GM04504 (cell line): ENCODE results near the gene XK.

Experiments
- DNase-seq: peaks from one replicate; pipeline ENCODE4 v3.0.0-alpha.2; 2012; ENCODE audit warnings: low read depth

Gene XK

DNA sequence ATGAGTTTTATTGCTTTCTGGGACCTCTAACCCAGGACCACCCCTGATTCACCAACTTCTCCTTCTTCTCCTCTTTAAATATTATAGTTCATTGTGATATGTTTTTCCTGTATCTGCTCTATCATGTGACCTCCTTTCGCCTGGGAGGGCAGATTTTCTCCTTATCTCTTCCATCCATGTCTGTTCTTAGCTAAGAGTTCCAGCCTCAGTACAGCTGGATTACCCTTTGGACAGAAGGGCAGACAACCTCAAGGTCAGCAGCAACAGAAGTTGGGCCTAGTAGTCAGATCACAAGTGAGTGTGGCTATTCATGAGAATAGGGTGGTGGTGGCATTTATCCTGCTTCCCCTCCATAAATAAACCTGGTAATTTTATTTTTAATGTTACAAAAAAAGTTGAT lies 5.7 kb upstream of the XK start:
- DNase-seq: no peak

DNA sequence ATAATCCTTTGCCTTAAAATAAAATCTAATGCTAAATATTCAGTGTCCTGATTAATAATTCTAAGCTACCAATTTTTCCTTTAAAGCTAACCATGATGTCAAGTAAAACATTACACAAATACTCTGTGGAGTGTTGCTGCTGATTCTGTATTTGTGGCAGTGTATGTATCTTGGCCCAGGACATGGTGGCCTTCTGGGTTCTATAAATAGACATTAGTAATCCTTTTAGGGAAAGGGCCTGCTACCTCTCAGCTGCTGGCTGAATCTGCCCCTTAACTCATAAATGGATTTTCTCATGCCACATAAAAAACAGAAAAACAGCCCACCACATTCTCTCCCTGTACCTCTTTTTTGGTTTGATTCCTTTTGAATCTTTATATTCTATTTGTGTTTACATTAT lies 1.2 kb upstream of the XK start:
- DNase-seq: no peak

DNA sequence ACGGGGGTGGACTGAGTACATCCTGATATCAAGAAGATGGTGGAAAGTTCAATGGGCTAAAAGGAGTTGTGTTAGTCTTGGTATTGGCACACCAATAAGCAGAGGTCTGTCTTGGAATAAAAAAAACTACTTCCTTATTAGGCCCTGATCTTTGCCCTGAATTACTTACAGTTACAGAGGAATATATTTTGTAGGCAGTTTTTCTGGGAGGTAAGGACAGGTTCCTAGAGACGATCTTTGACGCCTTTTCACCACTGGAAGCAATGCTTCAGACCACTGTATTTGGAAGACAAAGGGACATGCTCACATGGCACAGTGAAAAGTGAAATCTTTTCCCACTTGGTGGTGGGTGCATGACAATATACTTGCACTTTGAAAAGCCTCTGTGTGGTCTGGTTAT lies 618 bp upstream of the XK start:
- DNase-seq: no peak

DNA sequence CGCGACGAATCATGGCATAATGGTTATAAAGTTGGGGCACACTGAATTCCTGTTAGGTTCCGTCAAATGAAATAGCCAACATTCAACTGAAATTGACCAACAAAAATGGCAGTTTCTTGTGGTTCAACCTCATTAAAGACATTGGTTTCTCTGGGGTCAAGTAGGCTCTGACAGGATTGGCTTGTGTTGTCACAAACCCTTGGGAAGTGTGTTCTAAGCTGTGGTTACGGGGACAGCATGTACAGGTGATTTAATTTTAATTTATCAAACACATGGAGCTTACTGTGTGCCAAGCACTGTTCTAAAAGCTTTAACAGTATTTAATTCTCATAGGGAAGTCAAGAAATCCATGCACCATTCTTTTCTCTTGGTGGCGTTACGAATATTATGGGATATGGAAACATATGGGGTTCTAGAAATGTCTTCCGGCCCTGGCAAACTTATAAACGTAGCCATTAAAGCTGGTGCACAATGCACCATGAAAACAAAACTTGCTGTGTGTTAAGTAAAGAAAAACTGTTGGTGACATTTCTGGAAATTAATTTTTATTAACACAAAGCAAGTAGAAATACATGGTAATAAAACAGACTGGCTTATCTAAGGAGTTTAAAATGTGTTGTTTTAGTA lies 891 bp downstream of the XK start:
- no peak for DNase-seq

DNA sequence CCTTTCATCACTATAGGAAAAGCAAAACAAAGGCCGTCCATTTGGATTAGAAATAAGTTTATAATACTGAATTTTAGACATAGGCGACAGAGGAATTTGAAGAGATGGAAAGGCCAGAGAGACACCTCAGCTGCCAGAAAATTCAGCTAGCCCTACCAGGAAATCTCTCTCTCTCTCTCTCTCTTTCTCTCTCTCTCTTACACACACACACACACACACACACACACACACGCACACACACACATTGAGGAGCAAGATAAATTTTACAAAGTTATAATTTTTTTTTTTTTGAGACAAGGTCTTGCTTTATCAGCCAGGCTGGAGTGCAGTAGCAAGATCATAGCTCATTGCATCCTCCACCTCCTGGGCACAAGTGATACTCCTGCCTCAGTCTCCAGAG lies 1.4 kb downstream of the XK start:
- DNase-seq: no peak

DNA sequence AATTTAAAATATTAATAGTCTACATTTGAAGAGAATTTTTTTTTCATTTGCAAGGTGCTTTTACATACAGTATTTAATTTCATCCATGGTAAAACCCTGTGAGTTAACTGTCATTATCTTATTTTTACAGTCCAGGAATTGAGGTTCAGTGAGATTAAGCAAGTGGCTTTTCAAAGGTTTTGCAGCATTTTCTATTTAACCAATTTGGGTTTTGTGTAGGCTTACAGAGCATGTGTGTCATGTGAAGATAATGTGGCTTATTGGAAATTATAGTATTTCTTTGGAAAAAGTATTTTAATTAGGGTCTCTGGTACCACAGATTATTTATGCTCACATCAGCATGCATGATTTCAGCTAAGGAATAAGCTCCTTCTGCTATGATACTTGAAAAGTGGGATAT lies 4.5 kb downstream of the XK start:
- DNase-seq: no peak

DNA sequence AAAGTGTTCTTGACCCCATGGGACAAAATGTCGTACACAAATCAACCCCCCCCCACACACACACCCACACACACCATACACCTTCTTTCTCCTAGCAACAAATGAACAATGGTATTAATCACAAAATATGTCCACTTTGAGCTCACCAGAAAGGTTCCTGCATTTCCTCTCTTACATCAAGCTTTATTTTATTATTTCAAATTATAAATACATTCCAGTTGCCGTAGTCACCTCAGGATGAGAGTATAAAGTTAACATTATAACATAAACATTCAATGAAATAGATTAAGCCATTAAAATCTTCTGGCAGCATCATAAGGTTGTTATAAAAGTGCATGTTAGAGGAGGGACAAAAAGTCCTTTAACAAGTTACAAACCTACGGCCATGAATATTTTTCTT lies 7.3 kb downstream of the XK start:
- no peak for DNase-seq

DNA sequence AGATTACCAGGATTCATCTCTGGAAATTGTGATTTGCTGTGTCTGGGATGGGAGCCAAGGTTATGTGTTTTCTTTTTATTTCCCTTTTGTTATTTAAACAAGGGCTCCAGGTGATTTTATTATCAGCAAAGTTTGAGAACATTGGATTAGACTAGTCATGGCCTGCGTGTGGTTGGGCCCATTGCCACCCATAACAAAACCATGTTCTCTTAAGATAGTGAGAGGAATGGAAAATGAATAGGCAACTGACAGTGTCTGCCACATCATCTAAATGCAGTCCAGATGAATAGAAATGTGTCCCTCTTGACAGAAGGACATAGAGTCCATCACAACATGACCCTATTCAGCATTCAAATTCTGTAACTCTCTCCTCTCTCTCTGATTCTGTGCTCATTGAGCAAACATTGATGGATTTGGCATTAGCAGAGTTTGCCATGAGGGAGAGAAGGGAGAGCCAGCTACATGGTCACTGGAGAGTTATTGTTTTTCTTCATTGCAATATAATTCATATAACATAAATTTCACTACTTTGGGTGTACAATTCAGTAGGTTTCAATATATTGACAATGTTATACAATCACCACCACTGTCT lies 11.7 kb downstream of the XK start:
- DNase-seq: no peak

DNA sequence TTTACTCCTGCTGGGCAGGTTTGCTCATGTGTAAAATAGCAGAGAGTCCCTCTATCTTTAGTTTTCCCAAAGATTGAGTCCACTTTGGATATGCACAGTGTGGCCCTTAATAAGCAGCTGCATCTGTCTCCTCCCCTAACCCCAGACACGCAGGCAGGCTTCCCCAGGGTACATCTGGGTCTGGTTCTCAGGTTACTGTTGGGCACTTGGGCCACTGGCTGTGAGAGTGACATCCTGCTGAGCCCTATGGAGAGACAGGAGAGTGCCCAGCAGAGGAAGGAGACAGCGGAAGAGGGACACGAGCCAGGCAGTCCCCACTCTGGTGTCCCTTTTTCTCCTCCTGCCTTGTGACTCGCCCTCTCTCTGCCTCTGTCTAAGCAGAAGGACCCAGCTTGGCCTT lies 16.0 kb downstream of the XK start:
- DNase-seq: no peak

DNA sequence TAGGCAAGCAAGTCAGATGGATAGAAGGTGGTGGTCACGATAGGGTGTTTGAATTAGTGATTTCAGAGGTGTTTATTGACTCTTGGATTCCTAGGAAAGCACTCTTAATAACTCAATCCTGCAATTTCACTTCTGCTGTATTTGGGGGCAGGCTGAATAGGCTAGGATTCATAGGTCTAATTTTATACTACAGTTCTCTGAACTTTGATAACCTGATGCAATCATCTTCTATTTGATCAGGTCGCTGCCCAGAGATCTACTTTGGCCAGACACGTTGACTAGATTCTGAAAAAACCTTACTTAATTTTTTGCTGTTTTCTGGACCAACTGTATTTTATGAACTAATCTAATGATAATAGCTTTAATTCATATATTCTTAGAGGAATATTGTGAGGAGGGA lies 26.4 kb downstream of the XK start:
- DNase-seq: no peak

DNA sequence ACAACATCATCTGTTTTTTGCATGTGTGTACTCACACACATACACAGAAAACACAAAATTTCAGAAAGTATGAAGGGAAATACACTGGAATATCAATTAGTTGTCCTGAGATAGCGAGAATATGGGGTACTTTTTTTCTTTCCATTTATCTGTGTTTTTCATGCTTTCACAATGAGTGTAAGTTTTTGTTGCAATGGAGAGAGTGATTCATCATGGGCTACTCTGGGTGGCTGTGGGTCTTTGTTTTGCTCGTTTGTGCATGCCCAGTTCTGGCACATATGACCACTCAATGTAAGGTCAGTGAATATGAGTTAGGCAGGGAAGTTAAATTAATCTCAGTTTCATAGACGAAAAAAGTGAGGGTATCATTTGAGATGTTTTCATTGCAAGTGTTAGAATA lies 26.9 kb downstream of the XK start:
- DNase-seq: no peak

DNA sequence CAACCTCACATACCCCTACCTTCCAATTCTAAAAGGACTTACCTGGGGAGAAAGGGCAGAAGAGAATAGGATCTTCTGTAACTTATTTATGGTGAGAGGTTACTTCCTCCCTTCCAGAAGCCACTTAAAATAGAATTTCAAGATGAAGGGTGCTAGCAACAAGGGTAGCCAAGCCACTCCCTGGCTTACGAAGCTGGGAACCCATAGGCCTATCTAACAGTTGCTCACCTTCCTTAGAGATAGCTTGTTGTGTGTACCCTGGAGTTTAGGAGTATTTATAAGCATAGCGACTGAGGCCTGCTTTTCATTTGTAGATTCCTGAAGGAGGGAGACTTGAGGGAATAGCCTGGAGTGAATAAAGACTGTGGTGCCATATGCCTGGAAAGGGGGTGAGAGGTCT lies 28.9 kb downstream of the XK start:
- no peak for DNase-seq

DNA sequence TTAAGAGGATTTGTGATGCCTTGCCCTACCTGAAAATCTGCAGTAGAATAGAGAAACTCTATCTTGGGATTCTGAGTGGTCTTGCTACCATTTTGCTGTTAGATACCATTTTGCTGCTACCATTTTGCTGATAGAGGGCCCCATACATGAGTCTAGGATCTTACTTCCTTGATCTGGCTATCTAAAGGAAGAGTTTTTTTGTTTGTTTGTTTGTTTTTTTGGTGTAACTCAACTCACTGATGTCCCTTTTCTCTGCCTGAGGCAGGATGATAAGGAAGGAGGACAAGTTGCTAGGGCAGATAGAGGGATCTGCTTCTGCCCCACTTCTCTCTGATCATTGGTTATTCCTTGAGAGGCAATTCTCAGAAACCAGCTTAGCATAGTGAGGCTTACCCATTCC lies 31.0 kb downstream of the XK start:
- no peak for DNase-seq

DNA sequence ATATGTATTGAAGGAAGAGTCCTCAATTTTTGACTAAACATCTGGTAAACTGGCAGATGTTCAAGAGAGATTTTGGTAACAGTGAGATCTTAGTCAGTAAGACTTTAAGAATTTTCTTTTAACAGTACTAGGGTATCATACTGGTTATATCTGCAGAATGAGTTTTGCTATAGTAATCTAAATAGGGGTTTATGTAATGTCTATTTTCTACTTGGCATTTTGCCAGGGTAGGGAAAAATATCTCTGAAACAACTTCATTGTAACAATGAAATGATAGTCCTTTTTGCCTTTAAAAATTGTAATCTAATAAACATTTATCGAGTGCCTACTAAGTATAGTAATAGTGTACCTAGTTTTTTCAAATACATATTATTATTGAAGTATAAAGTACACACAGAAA lies 32.1 kb downstream of the XK start:
- DNase-seq: no peak

DNA sequence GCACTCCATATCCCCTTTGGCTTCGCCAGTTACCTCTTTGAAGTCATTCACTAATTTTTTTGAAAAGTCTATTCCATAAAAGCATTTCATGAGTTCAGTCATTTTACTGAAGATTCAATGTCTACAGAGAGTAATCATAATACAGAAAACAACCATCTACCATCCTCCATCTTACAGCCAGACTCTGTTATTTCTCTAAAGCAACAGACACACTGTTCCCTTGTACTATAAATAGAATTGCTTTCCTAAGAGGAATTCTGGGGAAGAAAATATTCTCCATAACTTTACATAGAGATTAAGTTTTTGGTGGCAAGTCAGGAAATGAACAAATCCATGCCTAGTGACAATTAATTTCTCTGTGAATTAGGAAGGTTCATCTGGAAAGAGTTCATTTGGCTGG lies 37.0 kb downstream of the XK start:
- DNase-seq: no peak

DNA sequence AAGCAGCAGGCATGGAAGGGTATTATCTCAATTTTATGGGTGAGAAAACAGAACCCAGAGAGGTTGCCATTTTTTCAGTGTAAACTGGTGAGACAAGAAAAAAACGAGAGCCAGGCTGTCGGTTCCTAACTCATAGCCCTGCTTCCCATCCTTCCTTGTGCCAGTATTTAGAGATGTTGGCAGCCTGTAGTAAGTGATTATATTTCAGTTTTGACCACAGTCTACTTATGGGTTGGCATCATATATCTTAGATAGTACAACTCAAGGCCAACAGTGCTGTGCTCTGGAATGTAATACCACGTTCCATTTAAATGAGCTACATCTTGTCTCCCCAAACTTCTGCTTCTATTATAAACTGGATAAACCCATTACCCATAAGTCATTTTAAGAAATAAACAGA lies 40.8 kb downstream of the XK start:
- DNase-seq: no peak

DNA sequence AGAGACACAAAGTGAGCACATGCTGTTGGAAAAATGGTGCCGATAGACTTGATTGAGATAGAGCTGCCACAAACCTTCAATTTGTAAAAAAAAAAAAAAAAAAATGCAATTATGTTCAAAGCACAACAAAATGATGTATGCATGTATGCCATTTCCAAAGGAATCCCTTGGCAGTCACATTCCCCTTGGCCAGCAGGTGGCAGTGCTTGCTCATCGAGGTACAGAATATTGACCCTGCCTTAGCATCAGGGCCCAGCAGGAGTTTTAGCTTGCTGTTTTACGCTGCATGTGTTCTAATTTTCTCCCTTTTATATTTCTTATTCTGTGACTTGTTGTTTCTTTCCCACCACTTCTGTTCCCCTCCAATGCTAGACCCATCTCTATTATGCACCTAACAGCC lies 59.8 kb downstream of the XK start:
- peak; percentile 28 for DNase-seq

DNA sequence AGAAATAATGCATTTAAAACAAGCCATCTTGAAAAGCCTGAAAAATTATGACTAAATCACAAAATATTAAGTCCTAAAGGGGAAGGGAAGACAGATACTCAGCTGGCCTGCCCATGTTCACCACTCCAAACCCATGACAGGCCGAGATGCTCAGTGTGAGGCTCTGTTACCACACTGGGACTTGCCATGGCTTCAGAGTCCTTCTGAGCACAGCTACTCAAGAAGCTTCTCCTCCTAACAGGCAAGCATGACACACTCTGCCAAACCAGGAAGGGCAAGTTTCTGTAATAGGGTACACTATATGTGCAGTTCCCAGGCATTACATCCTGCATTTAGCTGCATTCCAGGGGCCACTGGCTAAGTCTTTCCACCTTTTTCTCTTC lies 60.2 kb downstream of the XK start:
- DNase-seq: no peak

DNA sequence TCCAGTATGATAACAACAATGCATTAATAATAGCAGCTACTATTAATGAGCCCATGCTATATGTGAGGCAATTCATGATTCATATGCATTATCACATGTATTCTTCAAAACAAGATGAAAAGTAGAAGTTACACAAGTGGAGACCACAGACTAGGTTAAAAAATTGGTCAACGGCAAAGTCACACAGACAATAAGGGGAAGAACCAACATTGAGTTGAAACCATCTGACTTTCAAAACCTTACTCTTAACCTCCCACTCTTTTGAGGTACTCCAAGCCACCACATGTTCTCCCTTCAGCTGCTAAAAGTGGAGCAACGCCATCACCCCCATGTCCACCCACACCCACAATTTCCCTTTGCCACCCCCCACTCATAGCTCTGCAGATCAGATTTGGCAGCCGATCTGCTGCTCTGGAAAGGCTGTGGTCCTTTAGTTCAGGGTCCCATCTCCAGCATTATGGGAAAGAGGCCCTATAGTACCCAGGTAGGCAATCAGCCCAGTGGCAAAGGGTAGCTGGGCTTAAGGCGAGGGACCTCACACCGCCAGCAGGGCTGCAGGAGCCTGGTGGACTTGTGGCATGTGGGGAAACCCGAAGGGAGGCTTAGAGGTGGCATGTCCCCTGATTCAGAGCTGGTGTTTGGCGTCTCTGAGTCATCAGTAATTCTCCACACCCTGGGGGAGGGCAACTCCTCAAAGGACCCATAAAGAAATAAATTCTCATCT lies 60.8 kb downstream of the XK start:
- no peak for DNase-seq

DNA sequence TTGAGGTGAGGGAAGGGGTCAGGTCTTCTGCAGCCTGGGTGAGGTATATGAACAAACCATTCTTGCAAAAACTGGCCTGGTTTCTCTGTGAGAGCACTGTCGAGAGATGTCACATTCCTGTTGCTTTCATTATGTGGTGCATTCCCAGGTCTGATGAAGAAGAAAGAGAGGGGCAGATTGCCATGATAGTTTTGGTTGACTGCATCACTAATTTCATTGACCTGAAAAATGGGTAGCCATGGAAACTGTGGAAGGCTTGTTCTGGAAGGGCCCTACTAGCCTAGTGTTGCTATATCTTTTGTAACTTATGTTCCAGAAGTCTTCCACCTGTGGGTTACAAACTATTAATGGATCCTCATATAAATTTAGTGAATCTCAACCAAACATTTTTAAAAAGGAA lies 61.4 kb downstream of the XK start:
- DNase-seq: no peak

DNA sequence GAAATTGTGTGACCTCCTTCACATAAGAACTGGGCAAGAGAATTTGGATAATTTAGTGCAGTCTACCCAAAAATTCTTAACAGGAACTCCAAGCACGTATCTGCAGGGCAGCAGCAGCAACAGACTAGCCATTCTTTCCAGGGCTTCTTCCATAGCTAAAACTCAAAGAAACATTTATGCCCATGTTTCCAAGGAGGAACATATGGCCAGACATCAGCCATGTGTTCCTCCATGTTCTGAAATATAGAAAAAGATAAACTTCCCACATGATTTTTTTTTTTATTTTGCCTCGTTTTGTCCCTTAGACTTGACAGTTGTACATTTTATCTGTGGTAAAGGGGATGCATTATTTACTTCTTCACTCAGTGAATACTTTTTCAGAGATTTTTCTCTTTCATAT lies 66.7 kb downstream of the XK start:
- DNase-seq: no peak

DNA sequence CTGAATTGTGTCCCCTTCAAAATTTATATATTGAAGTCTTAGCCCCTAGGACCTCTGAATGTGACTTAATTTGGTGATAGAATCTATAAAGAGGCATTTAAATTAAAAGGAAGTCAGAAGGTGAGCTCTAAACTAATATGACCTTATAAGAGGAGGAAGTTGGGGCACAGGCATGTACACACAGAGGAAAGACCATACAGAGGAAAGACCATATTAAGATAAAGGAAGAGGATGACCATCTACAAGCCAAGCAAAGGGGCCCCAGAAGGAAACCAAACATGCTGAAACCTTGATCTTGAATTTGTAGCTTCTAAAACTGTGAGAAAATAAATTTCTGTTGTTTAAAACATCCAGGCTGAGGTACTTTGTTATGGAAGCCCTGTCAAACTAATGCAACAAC lies 67.3 kb downstream of the XK start:
- no peak for DNase-seq

DNA sequence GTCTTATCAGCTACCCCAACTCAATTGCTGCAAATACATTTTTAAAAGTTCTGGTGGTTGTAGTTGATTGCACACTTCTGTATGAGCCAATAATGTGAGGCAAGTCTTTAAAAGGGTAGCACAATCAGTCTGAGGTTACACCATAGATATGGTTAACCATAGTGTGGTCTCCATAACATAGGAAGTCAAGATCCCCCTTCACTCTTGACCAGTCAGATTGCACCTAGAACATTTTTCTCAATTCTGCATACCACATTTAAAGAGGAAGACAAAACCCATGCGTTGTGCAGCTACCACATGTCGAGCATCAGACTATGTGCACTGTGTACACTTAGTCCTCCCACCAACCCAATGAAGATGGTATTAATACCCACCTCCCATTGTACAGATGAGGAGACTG lies 67.8 kb downstream of the XK start:
- DNase-seq: no peak

DNA sequence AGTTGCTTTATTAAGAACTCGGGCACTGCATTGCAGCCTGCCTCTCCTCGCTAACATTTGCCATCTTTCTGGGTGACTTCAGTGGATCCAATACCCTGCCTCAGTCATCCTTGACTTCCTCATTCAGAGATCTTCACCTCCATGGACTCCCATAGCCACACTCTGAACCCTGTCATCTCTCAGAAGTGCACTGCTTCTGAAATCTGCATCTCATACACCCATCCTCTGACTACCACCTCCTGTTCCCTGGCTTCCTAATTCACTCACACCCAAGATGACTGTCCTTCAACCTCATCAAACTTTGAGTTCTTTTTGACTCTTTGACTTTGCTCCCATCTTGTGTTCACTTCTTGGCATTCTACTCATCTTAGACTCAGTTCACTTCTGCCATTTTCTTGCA lies 68.9 kb downstream of the XK start:
- no peak for DNase-seq
